ENCODE data around the gene ZNF775. TPM values are rescaled to one million over a fixed set of nuclear protein-coding genes. Genes with fewer than 3 reads are reported as not detected.

ZNF775 gene
- total and polyA plus RNA-seq, 2 of the 13 experiments (the other 11 are each of a cell fraction or from before 2014, with no cell fraction given): 3.1 to 3.2 TPM

DNA sequence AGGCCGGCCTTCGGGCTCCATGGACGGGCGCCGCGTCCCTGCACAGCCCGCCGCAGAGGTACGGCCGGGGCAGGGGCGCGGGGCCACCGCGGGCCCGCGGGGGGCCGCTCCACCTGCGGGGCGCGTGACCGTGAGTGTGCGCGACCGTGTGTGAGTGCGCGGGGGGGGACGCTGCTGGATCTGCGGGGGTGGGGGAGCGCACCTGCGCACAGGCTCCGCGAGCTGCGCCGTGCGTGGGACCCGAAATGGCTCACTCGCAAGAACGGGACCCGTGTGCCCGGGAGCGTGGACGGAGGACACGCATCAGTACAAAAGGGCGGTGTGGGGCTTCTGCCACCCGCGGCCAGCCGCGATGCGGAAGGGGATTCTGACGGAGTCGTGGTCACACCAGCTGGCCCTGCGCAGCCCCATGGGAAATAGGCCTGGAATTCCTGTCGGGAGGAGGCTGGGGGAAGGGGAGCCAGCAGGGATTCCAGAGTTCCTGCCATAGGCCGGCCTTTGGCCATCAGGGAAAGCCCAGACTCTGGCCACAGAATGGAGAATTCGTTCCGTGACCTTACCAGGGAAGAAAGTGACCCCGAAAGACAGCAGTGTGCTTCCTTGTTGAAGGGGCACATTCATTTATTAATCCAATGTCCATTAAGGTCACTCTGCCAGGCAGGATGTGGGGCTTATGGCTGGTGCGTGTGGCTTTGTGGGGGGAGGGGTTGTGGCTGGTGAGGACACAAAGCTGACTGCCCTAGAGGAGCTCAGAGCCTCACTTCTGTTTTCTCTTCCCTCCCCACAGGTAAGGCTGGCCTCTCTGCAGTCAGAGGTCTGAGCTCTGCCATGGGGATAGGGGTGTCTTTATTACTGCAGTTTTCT is 10.0 kb upstream of the ZNF775 start (continued):
- TF ChIP-seq, protein P1, sequence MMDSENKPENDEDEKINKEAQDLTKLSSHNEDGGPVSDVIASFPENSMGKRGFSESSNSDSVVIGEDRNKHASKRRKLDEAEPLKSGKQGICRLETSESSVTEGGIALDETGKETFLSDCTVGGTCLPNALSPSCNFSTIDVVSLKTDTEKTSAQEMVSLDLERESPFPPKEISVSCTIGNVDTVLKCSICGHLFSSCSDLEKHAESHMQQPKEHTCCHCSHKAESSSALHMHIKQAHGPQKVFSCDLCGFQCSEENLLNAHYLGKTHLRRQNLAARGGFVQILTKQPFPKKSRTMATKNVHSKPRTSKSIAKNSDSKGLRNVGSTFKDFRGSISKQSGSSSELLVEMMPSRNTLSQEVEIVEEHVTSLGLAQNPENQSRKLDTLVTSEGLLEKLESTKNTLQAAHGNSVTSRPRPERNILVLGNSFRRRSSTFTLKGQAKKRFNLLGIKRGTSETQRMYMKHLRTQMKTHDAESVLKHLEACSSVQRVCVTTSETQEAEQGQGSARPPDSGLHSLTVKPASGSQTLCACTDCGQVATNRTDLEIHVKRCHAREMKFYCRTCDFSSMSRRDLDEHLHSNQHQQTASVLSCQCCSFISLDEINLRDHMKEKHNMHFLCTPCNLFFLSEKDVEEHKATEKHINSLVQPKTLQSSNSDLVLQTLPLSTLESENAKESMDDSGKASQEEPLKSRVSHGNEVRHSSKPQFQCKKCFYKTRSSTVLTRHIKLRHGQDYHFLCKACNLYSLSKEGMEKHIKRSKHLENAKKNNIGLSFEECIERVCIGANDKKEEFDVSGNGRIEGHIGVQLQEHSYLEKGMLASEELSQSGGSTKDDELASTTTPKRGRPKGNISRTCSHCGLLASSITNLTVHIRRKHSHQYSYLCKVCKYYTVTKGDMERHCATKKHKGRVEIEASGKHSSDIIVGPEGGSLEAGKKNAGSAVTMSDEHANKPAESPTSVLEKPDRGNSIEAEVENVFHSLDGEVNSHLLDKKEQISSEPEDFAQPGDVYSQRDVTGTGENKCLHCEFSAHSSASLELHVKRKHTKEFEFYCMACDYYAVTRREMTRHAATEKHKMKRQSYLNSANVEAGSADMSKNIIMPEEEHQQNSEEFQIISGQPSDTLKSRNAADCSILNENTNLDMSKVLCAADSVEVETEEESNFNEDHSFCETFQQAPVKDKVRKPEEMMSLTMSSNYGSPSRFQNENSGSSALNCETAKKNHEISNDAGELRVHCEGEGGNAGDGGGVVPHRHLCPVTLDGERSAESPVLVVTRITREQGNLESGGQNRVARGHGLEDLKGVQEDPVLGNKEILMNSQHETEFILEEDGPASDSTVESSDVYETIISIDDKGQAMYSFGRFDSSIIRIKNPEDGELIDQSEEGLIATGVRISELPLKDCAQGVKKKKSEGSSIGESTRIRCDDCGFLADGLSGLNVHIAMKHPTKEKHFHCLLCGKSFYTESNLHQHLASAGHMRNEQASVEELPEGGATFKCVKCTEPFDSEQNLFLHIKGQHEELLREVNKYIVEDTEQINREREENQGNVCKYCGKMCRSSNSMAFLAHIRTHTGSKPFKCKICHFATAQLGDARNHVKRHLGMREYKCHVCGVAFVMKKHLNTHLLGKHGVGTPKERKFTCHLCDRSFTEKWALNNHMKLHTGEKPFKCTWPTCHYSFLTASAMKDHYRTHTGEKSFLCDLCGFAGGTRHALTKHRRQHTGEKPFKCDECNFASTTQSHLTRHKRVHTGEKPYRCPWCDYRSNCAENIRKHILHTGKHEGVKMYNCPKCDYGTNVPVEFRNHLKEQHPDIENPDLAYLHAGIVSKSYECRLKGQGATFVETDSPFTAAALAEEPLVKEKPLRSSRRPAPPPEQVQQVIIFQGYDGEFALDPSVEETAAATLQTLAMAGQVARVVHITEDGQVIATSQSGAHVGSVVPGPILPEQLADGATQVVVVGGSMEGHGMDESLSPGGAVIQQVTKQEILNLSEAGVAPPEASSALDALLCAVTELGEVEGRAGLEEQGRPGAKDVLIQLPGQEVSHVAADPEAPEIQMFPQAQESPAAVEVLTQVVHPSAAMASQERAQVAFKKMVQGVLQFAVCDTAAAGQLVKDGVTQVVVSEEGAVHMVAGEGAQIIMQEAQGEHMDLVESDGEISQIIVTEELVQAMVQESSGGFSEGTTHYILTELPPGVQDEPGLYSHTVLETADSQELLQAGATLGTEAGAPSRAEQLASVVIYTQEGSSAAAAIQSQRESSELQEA (CRISPR knock-in tag; IDR thresholded peaks at IDR 0.05; ENCODE audit: not compliant biosample characterization): no peak
- TF ChIP-seq, protein P2, sequence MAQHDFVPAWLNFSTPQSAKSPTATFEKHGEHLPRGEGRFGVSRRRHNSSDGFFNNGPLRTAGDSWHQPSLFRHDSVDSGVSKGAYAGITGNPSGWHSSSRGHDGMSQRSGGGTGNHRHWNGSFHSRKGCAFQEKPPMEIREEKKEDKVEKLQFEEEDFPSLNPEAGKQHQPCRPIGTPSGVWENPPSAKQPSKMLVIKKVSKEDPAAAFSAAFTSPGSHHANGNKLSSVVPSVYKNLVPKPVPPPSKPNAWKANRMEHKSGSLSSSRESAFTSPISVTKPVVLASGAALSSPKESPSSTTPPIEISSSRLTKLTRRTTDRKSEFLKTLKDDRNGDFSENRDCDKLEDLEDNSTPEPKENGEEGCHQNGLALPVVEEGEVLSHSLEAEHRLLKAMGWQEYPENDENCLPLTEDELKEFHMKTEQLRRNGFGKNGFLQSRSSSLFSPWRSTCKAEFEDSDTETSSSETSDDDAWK (CRISPR knock-in tag; IDR thresholded peaks at IDR 0.05): no peak
- TF ChIP-seq, protein P3, sequence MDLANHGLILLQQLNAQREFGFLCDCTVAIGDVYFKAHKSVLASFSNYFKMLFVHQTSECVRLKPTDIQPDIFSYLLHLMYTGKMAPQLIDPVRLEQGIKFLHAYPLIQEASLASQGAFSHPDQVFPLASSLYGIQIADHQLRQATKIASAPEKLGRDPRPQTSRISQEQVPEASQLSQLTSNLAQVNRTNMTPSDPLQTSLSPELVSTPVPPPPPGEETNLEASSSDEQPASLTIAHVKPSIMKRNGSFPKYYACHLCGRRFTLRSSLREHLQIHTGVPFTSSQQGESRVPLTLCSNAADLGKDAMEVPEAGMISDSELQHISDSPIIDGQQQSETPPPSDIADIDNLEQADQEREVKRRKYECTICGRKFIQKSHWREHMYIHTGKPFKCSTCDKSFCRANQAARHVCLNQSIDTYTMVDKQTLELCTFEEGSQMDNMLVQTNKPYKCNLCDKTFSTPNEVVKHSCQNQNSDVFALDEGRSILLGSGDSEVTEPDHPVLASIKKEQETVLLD (CRISPR knock-in tag; IDR thresholded peaks at IDR 0.05; ENCODE audit: low read depth): no peak
- TF ChIP-seq, protein P4, sequence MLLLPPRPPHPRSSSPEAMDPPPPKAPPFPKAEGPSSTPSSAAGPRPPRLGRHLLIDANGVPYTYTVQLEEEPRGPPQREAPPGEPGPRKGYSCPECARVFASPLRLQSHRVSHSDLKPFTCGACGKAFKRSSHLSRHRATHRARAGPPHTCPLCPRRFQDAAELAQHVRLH (CRISPR knock-in tag; IDR thresholded peaks at IDR 0.05; ENCODE audit: borderline replicate concordance, low read depth): no peak
- TF ChIP-seq PLRG1 (conservative IDR thresholded peaks at IDR 0.05) (no peak), NR2F2 (IDR thresholded peaks at IDR 0.05; ENCODE audit: borderline replicate concordance, low read depth) (peak; percentile 8; the same call in 1 of the 2 replicates), FOXJ3 (CRISPR knock-in tag; IDR thresholded peaks at IDR 0.05; ENCODE audit: borderline replicate concordance) (no peak), ZBTB3 (CRISPR knock-in tag; IDR thresholded peaks at IDR 0.05; ENCODE audit: borderline replicate concordance, low read depth) (no peak), CENPT (CRISPR knock-in tag; IDR thresholded peaks at IDR 0.05; ENCODE audit: low read depth) (no peak)
- TF ChIP-seq, protein P5, sequence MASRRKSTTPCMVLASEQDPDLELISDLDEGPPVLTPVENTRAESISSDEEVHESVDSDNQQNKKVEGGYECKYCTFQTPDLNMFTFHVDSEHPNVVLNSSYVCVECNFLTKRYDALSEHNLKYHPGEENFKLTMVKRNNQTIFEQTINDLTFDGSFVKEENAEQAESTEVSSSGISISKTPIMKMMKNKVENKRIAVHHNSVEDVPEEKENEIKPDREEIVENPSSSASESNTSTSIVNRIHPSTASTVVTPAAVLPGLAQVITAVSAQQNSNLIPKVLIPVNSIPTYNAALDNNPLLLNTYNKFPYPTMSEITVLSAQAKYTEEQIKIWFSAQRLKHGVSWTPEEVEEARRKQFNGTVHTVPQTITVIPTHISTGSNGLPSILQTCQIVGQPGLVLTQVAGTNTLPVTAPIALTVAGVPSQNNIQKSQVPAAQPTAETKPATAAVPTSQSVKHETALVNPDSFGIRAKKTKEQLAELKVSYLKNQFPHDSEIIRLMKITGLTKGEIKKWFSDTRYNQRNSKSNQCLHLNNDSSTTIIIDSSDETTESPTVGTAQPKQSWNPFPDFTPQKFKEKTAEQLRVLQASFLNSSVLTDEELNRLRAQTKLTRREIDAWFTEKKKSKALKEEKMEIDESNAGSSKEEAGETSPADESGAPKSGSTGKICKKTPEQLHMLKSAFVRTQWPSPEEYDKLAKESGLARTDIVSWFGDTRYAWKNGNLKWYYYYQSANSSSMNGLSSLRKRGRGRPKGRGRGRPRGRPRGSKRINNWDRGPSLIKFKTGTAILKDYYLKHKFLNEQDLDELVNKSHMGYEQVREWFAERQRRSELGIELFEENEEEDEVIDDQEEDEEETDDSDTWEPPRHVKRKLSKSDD (CRISPR knock-in tag; IDR thresholded peaks at IDR 0.05; ENCODE audit: low read depth): no peak
